ENCODE results near the gene D2HGDH.

DNA sequence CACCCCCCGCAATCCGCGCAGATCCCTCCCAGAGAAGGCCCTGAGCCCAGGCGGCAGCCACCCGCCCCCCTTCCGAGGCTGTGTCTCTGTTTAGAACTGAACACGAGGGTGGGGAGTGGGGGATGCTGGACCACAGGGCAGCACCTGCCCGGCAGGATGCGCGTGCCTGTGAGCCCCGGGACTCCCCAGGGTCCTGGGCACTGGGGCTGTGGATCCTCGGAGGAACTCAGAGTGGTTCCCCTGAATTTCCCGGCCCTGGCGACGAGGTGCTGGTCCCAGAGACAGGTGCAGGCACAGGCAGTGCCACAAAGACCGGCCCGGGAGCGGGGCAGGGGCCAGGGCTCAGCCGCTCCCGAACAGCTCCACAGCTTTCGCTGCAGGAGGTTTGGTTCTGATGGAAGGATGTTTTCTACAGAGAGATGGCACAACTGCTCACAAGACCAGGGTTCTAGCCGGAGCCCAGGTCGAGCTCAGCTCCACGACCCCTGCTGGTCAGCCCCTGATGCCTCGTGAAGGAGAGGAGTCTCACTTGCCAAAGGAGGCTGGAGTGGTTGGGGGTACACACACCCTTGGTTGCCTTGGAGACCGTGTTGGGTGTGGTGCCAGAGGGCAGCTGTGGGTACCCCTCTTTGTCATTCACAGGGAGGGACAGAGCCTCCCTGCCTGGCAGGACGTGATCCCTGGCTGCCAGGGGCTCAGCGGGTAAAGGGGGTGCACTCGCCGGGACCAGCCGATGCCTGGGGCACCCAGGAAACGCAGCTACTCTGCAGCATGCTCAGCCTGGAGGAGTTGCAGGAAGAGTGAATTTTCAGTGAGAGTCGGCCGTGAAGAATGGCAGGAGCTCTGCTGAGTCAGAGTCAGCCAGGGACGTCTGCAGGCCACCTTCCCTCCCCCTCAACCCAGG lies 70.1 kb downstream of the D2HGDH start:
- TF ChIP-seq, protein P1, sequence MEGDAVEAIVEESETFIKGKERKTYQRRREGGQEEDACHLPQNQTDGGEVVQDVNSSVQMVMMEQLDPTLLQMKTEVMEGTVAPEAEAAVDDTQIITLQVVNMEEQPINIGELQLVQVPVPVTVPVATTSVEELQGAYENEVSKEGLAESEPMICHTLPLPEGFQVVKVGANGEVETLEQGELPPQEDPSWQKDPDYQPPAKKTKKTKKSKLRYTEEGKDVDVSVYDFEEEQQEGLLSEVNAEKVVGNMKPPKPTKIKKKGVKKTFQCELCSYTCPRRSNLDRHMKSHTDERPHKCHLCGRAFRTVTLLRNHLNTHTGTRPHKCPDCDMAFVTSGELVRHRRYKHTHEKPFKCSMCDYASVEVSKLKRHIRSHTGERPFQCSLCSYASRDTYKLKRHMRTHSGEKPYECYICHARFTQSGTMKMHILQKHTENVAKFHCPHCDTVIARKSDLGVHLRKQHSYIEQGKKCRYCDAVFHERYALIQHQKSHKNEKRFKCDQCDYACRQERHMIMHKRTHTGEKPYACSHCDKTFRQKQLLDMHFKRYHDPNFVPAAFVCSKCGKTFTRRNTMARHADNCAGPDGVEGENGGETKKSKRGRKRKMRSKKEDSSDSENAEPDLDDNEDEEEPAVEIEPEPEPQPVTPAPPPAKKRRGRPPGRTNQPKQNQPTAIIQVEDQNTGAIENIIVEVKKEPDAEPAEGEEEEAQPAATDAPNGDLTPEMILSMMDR (conservative IDR thresholded peaks at IDR 0.05), result no peak
- no peak for TF ChIP-seq EZH2 (IDR thresholded peaks at IDR 0.05; ENCODE audit: low read depth)
